Thoracic aorta (tissue), 2 donors: Measurements from ENCODE around the gene LCNL1. TPM values are rescaled to one million over a fixed set of nuclear protein-coding genes. Genes with fewer than 3 reads are reported as not detected.

Source experiments
- ATAC-seq: fragments of 150-250 bp; one replicate; pipeline ENCODE4 v1.8.0; 2017; ENCODE audit warnings: low read depth; ENCODE audit not compliant: insufficient number of reproducible peaks, low FRiP score
- DNase-seq: peaks from one replicate; pipeline ENCODE4 v3.0.0-alpha.2; 2020; ENCODE audit warnings: low spot score
- H3K27ac ChIP-seq, 2 donors: fragments of 200-600 bp; sonication (generic); 1 replicate in 1 of 2; 2 replicates in 1 of 2; pipeline ENCODE4 v1.5.1; 2016; ENCODE audit warnings: mild to moderate bottlenecking in 2 of 2, moderate library complexity in 2 of 2
- H3K27me3 ChIP-seq: fragments of 200-600 bp; sonication (generic); replicated peaks from 2 replicates; pipeline ENCODE4 v1.6.0; 2016; ENCODE audit warnings: mild to moderate bottlenecking; ENCODE audit not compliant: insufficient read depth
- H3K36me3 ChIP-seq: fragments of 200-600 bp; sonication (generic); one replicate; pipeline ENCODE4 v1.5.1; 2016
- H3K4me1 ChIP-seq, 2 donors: fragments of 200-600 bp; sonication (generic); 1 replicate in 1 of 2; 2 replicates in 1 of 2; pipeline versions ENCODE4 v1.5.1 to v1.6.0; 2016; ENCODE audit warnings: low read depth in 2 of 2, mild to moderate bottlenecking in 1 of 2; ENCODE audit not compliant: control insufficient read depth in 1 of 2
- H3K4me3 ChIP-seq: fragments of 200-600 bp; sonication (generic); 2 replicates; pipeline ENCODE4 v1.5.1; 2016; ENCODE audit warnings: mild to moderate bottlenecking
- H3K9me3 ChIP-seq: fragments of 200-600 bp; sonication (generic); 2 replicates; pipeline ENCODE4 v1.5.1; 2016
- total RNA-seq, 2 donors: library from RNA; depleted of rRNA; stranded (reverse); fragments of >200 nt; gene quantifications; one replicate each; pipeline versions ENCODE4 v1.1.0 to v1.2.3, GENCODE V29; 2016
- TF ChIP-seq, protein P1 (sequence below): fragments of 200-600 bp; sonication (generic); IDR thresholded peaks from one replicate; pipeline ENCODE4 v1.5.1; 2019; ENCODE audit warnings: antibody characterized with exemption

The LCNL1 gene
- total RNA-seq, 2 donors from 2014 or later = not detected

DNA sequence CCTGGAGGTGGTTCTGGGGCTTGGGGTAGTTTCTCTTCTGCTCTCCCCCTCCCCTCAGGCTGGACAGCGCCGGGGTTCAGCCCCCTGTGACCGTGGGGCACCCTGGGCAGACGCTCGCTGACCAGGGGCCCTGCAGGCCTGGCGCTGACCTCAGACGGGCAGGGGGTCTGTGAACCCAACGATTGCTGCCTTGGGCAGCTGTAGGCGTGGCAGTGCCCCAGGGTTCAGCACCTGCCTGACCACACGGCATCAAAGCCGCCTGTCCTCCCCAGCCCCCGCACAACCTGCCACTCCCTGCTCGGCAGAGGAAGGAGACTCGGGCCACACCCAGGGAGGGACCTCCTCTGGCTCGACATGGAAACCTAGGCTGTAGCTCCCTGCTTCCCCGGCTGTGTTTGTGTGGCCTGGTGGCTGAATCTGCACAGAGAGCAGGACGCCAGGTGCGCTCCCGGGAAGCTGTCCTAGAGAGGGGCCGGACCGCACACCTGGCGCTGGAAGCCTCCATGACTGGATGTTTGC lies 18.6 kb upstream of the LCNL1 start:
- DNase-seq (no peak), ATAC-seq (no peak)
- H3K36me3 ChIP-seq = no peaks in the 10 kb centered on the region
- H3K27ac ChIP-seq = no peak overlapping the region
- H3K4me1 ChIP-seq = peaks cover 6 to 23% of the 10 kb centered on the region in 2 donors
- H3K27me3 ChIP-seq = no peaks in the 10 kb centered on the region
- H3K4me3 ChIP-seq = no peak overlapping the region
- H3K9me3 ChIP-seq = no peaks in the 10 kb centered on the region
- TF ChIP-seq, protein P1, sequence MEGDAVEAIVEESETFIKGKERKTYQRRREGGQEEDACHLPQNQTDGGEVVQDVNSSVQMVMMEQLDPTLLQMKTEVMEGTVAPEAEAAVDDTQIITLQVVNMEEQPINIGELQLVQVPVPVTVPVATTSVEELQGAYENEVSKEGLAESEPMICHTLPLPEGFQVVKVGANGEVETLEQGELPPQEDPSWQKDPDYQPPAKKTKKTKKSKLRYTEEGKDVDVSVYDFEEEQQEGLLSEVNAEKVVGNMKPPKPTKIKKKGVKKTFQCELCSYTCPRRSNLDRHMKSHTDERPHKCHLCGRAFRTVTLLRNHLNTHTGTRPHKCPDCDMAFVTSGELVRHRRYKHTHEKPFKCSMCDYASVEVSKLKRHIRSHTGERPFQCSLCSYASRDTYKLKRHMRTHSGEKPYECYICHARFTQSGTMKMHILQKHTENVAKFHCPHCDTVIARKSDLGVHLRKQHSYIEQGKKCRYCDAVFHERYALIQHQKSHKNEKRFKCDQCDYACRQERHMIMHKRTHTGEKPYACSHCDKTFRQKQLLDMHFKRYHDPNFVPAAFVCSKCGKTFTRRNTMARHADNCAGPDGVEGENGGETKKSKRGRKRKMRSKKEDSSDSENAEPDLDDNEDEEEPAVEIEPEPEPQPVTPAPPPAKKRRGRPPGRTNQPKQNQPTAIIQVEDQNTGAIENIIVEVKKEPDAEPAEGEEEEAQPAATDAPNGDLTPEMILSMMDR = no peak

DNA sequence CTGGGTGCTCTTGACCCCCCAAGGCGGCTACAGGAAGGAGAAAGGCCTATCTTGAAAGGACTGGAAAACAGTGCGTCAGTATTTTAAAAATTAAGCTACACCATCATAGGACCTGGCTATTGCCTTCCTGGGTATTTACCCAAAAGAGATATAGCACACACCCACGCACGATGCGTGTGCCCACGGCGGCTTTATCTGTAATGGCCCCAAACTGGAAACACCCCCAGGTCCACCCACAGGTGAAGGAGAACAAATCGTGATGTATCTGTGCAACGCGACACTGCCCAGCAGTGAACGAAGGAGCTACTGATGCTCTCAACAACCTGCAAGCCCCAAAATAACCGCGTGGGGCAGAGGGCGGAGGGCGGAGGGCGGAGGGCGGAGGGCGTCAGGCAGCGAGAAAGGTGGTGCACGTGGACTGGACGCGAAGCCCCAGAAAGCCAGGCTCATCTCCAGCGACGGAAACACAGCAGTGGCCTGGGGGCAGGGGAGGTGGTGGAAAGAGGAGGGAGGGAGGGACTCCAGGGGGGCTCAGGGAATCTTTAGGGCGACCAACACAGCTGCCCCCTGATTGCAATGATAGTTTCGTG lies 17.9 kb upstream of the LCNL1 start:
- no peak for DNase-seq
- H3K27ac ChIP-seq = no peak overlapping the region

DNA sequence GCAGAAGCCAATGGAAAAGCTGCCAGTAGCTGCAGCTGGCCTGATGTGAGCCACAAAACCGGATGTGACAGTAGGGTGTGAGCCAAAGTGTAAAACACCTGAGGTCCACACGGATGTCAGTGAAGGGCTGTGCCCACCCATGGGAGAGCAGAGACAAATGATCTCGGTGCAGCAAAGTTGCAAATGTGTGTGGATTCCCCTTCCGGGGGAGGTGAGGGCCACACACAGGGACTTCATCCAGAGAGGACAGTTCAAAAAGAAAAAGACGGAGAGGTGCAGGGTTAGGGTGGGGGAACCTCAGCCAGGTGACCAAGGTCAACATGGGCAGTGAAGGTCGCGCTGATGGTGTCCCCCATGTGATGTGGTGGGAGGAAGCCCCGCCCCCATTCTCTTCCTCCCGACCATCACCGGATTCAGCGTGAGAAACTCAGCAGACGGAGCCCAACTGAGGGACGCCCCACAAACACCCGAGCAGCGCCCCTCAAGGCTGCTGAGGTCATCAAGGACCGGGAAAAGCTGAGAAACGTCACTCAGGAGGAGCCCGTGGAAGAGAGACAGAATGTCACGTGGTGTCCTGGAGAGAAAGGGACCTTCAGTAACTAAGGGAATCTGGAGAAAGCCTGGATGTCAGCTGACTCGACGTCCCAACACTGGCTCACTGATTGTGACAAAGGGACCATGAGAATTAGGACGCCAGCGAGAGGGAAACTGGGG lies 16.9 kb upstream of the LCNL1 start:
- Histone ChIP-seq H3K4me3 (peak overlapping the region; percentile 2), H3K27ac (no peak overlapping the region), H3K9me3 (no peaks in the 10 kb centered on the region), H3K36me3 (no peaks in the 10 kb centered on the region), H3K27me3 (no peaks in the 10 kb centered on the region), H3K4me1 (peaks cover 5 to 21% of the 10 kb centered on the region in 2 donors)
- ATAC-seq (no peak), DNase-seq (no peak)
- TF ChIP-seq, protein P1 = no peak

More for the DNA sequence above, 17.9 kb upstream of the LCNL1 start:
- Histone ChIP-seq H3K36me3 (no peaks in the 10 kb centered on the region), H3K9me3 (no peaks in the 10 kb centered on the region), H3K4me1 (peaks cover 6 to 23% of the 10 kb centered on the region in 2 donors), H3K4me3 (no peak overlapping the region), H3K27me3 (no peaks in the 10 kb centered on the region)
- TF ChIP-seq, protein P1 = no peak
- ATAC-seq = no peak

DNA sequence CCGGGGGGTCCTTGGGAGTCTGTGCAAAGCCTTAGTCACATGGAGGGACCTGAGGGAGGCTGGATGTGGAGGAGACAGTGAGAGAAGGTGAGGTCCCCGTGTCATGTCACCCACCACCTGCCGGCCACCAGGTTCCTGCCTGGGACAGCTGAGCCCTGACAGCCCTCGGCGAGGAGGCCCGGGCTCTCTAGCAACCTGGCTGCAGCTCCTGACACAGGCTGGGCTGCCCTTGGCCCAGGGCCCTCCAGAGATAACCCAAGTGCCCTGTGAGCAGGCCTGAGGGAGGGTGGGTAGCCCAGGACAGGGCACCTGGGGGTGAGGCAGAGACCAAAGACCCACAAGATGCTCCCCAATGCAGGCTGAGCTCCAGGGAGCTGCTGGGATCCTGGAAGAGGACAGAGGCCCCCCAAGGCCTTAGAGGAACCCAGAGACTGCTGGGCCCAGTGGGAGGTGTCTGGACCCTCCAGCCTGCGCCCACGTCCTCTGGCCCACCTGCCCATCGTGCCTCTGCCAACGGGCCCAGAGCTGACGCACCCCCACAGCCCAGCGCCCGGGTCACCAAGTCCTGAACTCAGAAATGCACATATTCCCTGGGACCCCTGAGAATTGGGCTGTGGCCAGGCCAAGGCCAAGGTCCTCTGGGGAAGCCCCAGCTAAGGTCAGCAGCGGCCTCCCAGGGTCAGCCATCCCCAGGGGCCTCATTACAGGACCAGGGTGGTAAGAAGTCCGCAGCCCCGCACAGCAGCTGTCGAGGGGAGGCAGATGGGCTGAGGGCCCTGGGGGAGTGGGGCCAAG lies 14.3 kb upstream of the LCNL1 start:
- DNase-seq (no peak), ATAC-seq (no peak)
- Histone ChIP-seq H3K4me3 (no peak overlapping the region), H3K27ac (no peak overlapping the region), H3K9me3 (no peaks in the 10 kb centered on the region), H3K4me1 (peaks cover 0 to 7% of the 10 kb centered on the region in 2 donors), H3K27me3 (no peaks in the 10 kb centered on the region), H3K36me3 (no peaks in the 10 kb centered on the region)
- TF ChIP-seq, protein P1 = no peak

DNA sequence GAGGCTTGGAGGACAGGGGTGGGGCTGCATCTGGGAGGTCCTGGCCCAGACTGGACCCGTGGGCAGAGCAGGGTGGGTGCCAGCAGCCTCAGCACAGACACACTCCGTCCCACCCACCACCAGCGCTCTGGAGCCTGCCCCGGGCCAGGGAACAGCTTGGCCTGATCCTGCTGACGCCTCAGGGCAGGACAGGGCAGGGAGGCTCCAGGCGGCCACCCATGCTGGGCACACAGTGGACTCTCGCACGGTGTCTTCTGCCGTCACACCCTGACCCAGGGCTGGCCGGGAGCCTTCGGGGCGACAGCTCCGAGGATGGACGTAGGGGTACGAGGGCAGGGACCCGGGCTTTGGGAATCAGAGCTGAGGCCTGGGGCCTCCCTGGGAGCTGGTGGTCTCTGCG lies 13.6 kb upstream of the LCNL1 start:
- H3K4me1 ChIP-seq = peaks cover 0 to 7% of the 10 kb centered on the region in 2 donors
- no peaks in the 10 kb centered on the region for H3K9me3 ChIP-seq
- H3K27ac ChIP-seq = no peak overlapping the region
- DNase-seq (no peak), ATAC-seq (no peak)
- no peaks in the 10 kb centered on the region for H3K36me3 ChIP-seq
- H3K27me3 ChIP-seq = no peaks in the 10 kb centered on the region
- TF ChIP-seq, protein P1 = no peak
- no peak overlapping the region for H3K4me3 ChIP-seq
